A549 (cell line): ENCODE data around the gene OBSCN.

ENCODE experiments used
- CBX2 ChIP-seq: fragments of 200-600 bp; sonication (generic); IDR thresholded peaks from 2 replicates; pipeline ENCODE4 v1.6.1; 2016; ENCODE audit warnings: low read depth, mild to moderate bottlenecking, borderline replicate concordance
- CEBPB ChIP-seq, 2 experiments: fragments of >200 bp in 1 of 2; sonication (Bioruptor Twin) in 1 of 2; formaldehyde crosslinking in 1 of 2; IDR thresholded peaks; 2 replicates each; pipeline ENCODE4 v1.6.1; 2012 to 2016
- CTCF ChIP-seq: fragments of >200 bp; sonication (Bioruptor Twin); formaldehyde crosslinking; IDR thresholded peaks from 3 replicates; pipeline ENCODE4 v1.5.1; 2016
- EP300 ChIP-seq, 2 experiments: fragments of >200 bp; sonication (Bioruptor Twin); formaldehyde crosslinking; IDR thresholded peaks; 2 replicates in 1 of 2; 3 replicates in 1 of 2; pipeline ENCODE4 v1.6.1; 2016 to 2017
- GATA3 ChIP-seq: IDR thresholded peaks from 2 replicates; pipeline ENCODE4 v1.6.1; 2012; ENCODE audit warnings: borderline replicate concordance
- HDAC2 ChIP-seq: fragments of 200-600 bp; sonication (generic); IDR thresholded peaks from 2 replicates; pipeline ENCODE4 v1.6.1; 2016
- POLR2A ChIP-seq: IDR thresholded peaks from 2 replicates; pipeline ENCODE4 v1.6.1; 2012; ENCODE audit warnings: mild to moderate bottlenecking, low read length
- RAD21 ChIP-seq, 2 experiments: fragments of >200 bp in 1 of 2; sonication (Bioruptor Twin) in 1 of 2; formaldehyde crosslinking in 1 of 2; IDR thresholded peaks in 1 of 2; conservative IDR thresholded peaks in 1 of 2; 2 replicates in 1 of 2; 3 replicates in 1 of 2; pipeline ENCODE4 v1.6.1; 2012 to 2018; ENCODE audit warnings: inconsistent platforms in 1 of 2
- RFX5 ChIP-seq: fragments of 450-650 bp; IDR thresholded peaks from 2 replicates; pipeline ENCODE4 v1.7.1; 2014; ENCODE audit warnings: antibody characterized with exemption, mild to moderate bottlenecking, moderate library complexity
- USF2 ChIP-seq: fragments of 450-650 bp; IDR thresholded peaks from 2 replicates; pipeline ENCODE4 v1.6.1; 2014; ENCODE audit warnings: antibody characterized with exemption
- ZC3H11A ChIP-seq: fragments of 450-650 bp; IDR thresholded peaks from 2 replicates; pipeline ENCODE4 v1.6.1; 2014; ENCODE audit warnings: antibody characterized with exemption, mild to moderate bottlenecking

GRCh38 chr1:228218513-228219244 is 10.8 kb downstream of the OBSCN start:
- TF ChIP-seq CEBPB (IDR thresholded peaks at IDR 0.05) (no peak), RFX5 (no peak), ZC3H11A (no peak), CBX2 (no peak), POLR2A (no peak), GATA3 (no peak), HDAC2 (no peak), EP300 (IDR thresholded peaks at IDR 0.05) (no peak), CTCF (no peak), USF2 (no peak), RAD21 (conservative IDR thresholded peaks at IDR 0.05 in 1 of 2, IDR thresholded peaks at IDR 0.05 in 1 of 2) (no peak)
